ENCODE measurements around the gene PTPRN2.

The PTPRN2 gene

DNA sequence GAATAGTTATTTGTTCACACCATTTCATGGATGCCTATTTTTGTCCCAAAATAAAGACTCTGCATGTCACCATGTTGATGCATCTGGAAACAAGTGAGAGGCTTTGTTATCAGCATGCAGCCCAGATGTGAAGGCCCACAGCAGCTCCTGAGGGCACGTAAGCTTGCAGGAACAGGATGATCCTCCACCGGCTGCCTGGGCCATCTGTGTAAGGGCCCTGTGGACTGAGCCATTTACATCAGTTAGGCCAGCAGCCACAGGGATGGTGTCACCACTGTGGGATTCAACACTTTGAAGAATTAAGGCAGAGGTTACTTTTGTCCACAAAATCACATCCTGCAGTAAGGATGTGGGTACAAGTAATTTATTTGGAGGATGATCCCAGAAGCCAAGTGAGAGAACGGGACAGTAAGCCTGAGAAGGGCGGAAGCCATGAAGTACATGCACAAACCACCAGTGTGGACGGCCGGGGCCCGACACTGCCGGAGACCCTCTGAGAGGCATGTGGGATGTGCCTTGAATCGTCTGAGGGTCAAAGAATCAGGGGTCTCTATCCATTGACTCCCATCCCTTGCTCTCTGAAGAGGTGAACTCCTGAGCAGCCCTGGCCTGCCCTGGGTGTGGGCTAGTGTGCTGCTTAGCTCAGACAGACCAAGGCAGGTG is 641.1 kb downstream of the PTPRN2 start:
- no peak for TF ChIP-seq CTCF (IDR thresholded peaks at IDR 0.05; ENCODE audit: extremely low read depth, insufficient read depth, missing control alignments)
- no peak for DNase-seq (ENCODE audit: low spot score)
- in situ Hi-C loops (cut with MboI; ENCODE audit: low pct_unique_long_range_greater_than_20kb, low sequenced_read_pairs, unreplicated experiment): no loop called here

- no peak for DNase-seq (ENCODE audit: low spot score)
- in situ Hi-C loops (cut with MboI; ENCODE audit: low pct_unique_long_range_greater_than_20kb, low sequenced_read_pairs, unreplicated experiment): no loop called here
- TF ChIP-seq CTCF (IDR thresholded peaks at IDR 0.05; ENCODE audit: extremely low read depth, insufficient read depth, missing control alignments): no peak
Measured at GRCh38 chr7:157945401-157945800, 642.2 kb downstream of the PTPRN2 start.

- no peak for DNase-seq (ENCODE audit: low spot score)
- in situ Hi-C loops (cut with MboI; ENCODE audit: low pct_unique_long_range_greater_than_20kb, low sequenced_read_pairs, unreplicated experiment): no loop called here
- TF ChIP-seq CTCF (IDR thresholded peaks at IDR 0.05; ENCODE audit: extremely low read depth, insufficient read depth, missing control alignments): no peak
Measured at GRCh38 chr7:157944734-157945291, 642.8 kb downstream of the PTPRN2 start.

DNA sequence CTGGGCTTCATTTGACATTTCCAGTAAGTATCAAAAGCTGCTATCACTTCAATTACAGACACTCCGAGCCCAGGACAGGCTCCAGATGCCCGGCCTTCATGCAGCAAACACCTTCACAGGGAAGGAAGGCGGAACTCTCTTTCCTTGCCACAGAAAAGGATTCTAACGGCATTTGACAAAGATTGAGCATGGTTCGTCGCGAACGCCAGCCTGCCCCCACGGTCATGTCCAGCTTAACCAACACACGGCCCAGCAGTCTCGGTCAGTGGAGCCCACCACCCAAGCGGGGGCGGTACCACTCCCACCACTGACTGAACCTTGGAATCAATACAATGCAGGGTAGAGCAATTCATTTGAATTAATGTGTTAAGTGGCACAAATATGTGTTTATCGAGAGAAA is 643.6 kb downstream of the PTPRN2 start:
- TF ChIP-seq CTCF (IDR thresholded peaks at IDR 0.05; ENCODE audit: extremely low read depth, insufficient read depth, missing control alignments): no peak
- in situ Hi-C loops (cut with MboI; ENCODE audit: low pct_unique_long_range_greater_than_20kb, low sequenced_read_pairs, unreplicated experiment): no loop called here

GRCh38 chr7:157943561-157943960 is 644.1 kb downstream of the PTPRN2 start:
- TF ChIP-seq CTCF (IDR thresholded peaks at IDR 0.05; ENCODE audit: extremely low read depth, insufficient read depth, missing control alignments): no peak
- no peak for DNase-seq (ENCODE audit: low spot score)
- in situ Hi-C loops (cut with MboI; ENCODE audit: low pct_unique_long_range_greater_than_20kb, low sequenced_read_pairs, unreplicated experiment): no loop called here

More for the DNA sequence above, 643.6 kb downstream of the PTPRN2 start:
- DNase-seq (ENCODE audit: low spot score): no peak

DNA sequence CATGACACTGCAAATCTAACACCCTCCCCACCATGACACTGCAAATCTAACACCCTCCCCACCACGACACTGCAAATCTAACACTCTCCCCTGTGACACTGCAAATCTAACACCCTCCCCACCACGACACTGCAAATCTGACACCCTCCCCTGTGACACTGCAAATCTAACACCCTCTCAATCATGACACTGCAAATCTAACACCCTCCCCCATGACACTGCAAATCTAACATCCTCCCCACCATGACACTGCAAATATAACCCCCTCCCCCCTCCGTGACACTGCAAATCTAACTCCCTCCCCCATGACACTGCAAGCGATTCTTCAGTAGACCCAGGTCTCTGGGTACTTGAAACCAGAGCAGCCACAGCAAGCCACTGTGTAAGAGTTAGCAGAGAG is 646.4 kb downstream of the PTPRN2 start:
- DNase-seq (ENCODE audit: low spot score): no peak
- no peak for TF ChIP-seq CTCF (IDR thresholded peaks at IDR 0.05; ENCODE audit: extremely low read depth, insufficient read depth, missing control alignments)
- in situ Hi-C loops (cut with MboI; ENCODE audit: low pct_unique_long_range_greater_than_20kb, low sequenced_read_pairs, unreplicated experiment): no loop called here
